Urinary bladder (tissue), 4 donors: Measurements from ENCODE around the gene TLK1. TPM values are rescaled to one million over a fixed set of nuclear protein-coding genes. Genes with fewer than 3 reads are reported as not detected.

Source experiments
- DNase-seq: peaks from one replicate; pipeline ENCODE4 v3.0.0-alpha.2; 2015; ENCODE audit errors: extremely low spot score
- H3K27ac ChIP-seq: one replicate; pipeline ENCODE4 v1.5.1; 2013; ENCODE audit warnings: low read depth, mild to moderate bottlenecking, moderate library complexity
- H3K36me3 ChIP-seq: one replicate; pipeline ENCODE4 v1.6.1; 2013; ENCODE audit warnings: mild to moderate bottlenecking, moderate library complexity; ENCODE audit not compliant: insufficient read depth
- H3K4me1 ChIP-seq: one replicate; pipeline ENCODE4 v1.6.1; 2013; ENCODE audit warnings: mild to moderate bottlenecking, moderate library complexity; ENCODE audit not compliant: insufficient read depth
- H3K4me3 ChIP-seq: one replicate; pipeline ENCODE4 v1.5.1; 2013; ENCODE audit warnings: low read depth, low read length
- WGBS: extraction: QIAGEN DNeasy Blood & Tissue Kit; methylation state at CpG from one replicate; pipeline ENCODE4 v1.1.7; 2013; 5-methylcytosine and 5-hydroxymethylcytosine counted together
- polyA plus RNA-seq: library from polyadenylated mRNA; stranded (reverse); fragments of 200-250 nt; gene quantifications from one replicate; pipeline ENCODE4 v1.2.3, GENCODE V29; 2013
- total RNA-seq: library from RNA; depleted of rRNA; stranded (reverse); fragments of >200 nt; gene quantifications from one replicate; pipeline ENCODE4 v1.2.3, GENCODE V29; 2014
- donor health status: healthy with polysubstance abuse.
- donor health status: healthy.

The TLK1 gene
- total and polyA plus RNA-seq, 2 donors: 23.3 to 50.9 TPM

DNA sequence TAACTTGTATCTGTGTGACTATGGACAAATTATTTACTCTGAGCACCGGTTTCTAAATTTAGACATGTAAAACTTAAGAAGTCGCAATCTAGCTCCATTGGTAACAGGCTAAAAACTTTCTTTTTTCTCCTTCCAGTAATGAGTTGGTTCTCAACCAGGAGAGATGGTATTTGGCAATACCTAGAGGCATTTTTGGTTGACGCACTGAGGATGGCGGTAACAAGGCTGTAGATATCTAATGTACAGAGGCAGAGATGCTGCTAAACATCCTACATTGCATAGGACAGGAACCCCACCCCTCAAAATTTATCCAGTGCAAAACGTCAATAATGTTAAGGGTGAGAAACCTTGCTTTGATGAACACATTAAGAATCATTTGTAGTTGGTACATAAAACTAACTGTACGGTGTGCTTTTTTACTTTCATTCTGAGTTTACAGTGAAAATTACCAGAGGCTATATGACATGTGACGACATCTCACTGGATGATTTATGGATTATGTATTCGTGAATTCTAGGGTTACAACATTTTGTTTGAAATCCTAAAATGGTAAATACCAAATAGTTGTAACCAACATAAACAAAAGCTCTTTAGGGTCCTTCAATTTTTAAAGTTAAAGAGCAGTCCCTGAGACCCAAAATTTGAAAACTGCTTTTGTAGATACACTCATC lies 91.3 kb downstream of the TLK1 start:
- Histone ChIP-seq H3K4me1 (no peaks in the 10 kb centered on the region), H3K27ac (no peak overlapping the region), H3K36me3 (no peaks in the 10 kb centered on the region), H3K4me3 (no peak overlapping the region)
- DNase-seq: no peak
- WGBS: 71% methylated on average over 8 of the region's 8 CpGs

DNA sequence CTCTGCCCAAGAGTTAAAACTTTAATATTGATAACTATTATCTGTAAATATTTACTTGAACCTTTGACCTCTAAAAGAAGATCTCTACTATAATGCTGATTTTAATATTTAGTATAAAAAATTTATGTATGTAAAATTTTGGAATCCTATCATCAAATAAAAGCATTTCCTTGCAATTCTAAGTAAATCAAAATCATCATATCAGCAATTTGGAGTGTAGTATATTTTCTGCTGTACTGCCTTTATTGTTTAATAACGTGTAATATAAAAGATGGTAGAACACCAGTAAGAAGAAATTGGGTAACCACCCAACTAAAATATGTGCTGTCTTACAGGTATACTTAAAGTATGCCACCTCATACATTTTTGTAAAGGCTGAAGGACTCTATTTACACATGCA lies 94.6 kb downstream of the TLK1 start:
- H3K27ac ChIP-seq: no peak overlapping the region
- H3K4me1 ChIP-seq: no peaks in the 10 kb centered on the region
- DNase-seq: no peak
- no peaks in the 10 kb centered on the region for H3K36me3 ChIP-seq
- WGBS: 84% methylated on average over 1 of the region's 1 CpG
- H3K4me3 ChIP-seq: no peak overlapping the region

DNA sequence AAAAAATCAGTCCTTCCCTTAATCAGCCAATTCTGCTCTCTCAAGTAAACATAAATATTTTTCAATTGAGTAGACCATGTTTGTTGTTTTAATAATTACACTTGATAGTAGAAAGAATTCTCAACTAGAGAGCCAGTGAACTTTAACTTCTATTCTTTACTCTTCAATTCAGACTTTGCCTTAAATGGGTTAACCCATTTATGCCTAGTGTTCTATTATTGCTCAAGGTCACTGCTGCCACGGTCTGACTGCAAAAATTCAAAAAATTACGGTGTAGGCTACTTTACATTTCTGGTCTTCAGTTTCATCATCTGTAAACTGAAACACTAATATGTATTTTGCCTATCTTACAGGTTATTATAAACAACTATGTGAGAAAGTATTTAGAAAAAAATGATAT lies 103.1 kb downstream of the TLK1 start:
- 84% methylated on average over 2 of the region's 2 CpGs for WGBS
- DNase-seq: no peak

DNA sequence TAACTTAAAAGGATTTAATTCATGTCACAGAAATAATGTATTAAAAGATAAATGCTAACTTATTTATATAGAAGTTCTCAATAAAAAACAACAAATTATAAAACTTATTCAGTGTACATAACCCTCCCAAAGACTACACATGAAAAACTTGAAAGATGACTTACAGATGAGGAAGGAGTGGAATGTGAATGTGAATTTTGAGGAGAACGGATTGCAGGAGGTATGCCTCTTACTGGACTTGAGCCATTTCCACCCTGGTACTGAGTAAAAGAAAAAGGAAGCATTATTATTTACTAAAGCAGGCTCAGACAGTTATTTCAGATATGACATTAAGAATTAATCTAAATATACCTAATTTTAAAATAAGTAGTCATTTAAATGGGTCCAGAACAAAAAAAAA lies 104.4 kb downstream of the TLK1 start:
- 40% methylated on average over 1 of the region's 1 CpG for WGBS
- H3K36me3 ChIP-seq: no peaks in the 10 kb centered on the region
- H3K4me3 ChIP-seq: no peak overlapping the region
- no peak overlapping the region for H3K27ac ChIP-seq
- no peaks in the 10 kb centered on the region for H3K4me1 ChIP-seq
- no peak for DNase-seq

More for the DNA sequence above, 103.1 kb downstream of the TLK1 start:
- Histone ChIP-seq H3K36me3 (no peaks in the 10 kb centered on the region), H3K4me3 (no peak overlapping the region), H3K4me1 (no peaks in the 10 kb centered on the region), H3K27ac (no peak overlapping the region)

DNA sequence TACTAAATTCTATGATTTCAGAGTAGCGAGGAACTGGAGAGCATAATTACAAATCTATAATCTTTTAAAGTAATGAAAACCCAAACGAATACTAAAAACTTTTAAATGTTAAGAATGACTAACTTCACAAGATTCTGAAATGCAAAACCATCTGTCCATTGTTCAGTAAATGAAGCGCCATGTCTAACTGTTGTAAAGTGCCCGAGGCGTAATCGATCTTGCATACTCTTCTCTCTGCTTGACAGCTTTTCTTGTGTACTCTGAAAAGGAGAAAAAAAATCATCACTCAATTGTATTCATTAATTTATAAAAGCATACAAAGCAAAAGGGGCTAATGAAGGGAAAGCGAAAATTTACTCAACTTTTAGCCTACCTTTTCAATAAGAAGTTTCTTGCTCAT lies 111.0 kb downstream of the TLK1 start:
- Histone ChIP-seq H3K4me3 (no peak overlapping the region), H3K36me3 (no peaks in the 10 kb centered on the region), H3K27ac (no peak overlapping the region), H3K4me1 (no peaks in the 10 kb centered on the region)
- DNase-seq: no peak
- 95% methylated on average over 7 of the region's 7 CpGs for WGBS

DNA sequence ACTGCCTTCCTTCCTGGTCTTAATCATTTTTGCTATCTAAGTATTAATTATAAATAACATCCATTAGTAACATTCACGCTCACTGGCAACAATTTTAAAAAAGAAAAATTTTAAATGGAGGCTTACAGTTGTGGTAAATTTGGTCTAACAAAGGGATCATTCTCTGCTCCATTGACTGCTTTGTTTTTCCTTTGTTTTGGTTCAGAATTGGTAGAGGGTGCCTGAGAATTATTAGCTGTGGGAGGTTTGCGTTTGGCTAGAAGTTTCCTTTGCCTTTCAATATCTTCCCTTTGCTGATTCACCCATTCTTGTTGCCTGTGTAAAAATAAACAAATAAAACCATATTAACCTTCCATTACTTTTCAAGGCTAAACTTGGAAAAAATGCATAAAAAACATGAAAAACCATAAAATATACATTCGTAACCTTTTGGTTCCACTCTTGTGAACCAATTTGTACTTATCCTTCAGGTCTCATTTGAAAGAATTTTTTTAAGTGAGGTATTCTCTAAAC lies 114.6 kb downstream of the TLK1 start:
- H3K27ac ChIP-seq: no peak overlapping the region
- no peak overlapping the region for H3K4me3 ChIP-seq
- H3K4me1 ChIP-seq: no peaks in the 10 kb centered on the region
- DNase-seq: no peak
- WGBS: 93% methylated on average over 3 of the region's 3 CpGs
- H3K36me3 ChIP-seq: peaks cover 7% of the 10 kb centered on the region

DNA sequence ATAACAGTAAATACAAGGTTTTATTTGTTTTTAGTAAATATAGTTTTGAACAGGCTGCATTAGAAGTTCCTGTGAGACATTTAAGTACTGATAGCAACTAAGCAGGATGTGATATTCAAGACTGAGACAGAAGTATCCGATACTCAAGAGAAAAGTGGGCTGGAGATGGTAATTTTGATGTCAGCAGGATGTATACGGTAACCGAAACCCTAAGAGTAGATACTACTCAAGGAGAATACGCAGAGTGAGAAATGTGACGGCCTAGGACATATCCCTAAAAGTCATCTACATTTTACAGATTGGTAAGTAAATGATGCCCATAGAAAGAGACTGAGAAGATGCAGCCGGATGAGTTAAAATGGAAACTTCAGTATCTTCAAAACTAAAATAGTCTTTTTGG lies 116.3 kb downstream of the TLK1 start:
- Histone ChIP-seq H3K4me3 (no peak overlapping the region), H3K4me1 (no peaks in the 10 kb centered on the region), H3K36me3 (peaks cover 9% of the 10 kb centered on the region), H3K27ac (no peak overlapping the region)
- no peak for DNase-seq
- 64% methylated on average over 6 of the region's 6 CpGs for WGBS

DNA sequence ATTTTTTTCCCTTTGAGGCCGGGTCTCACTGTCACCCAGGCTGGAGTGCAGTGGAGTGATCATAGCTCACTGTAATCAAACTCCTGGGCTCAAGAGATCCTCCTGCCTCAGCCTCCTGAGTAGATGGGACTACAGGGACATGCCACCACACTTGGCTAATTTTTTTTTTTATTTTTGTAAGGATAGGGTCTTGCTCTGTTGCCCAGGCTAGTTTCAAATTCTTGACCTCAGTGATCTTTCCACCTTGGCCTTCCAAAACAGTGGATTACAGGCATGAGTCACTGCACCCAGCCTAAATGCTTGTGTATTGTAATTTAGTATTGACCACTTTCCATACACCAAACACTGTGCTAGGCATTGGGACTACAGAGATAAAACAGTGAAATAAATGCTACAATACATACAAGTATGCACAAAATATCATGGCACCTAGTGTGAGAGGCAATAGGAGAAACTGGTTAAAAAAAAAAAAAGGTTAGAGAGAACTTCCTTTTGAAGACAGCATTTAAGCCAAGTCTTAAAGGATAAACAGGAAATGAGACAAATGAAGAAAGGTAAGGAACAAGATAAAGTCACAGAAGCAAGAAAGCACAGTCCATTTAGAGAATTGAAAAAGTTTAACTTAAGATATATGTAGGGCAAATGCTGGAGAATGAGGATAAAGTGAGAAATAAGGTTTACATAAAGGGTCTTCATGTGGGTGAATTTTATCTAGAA lies 118.3 kb downstream of the TLK1 start:
- WGBS: 87% methylated on average over 1 of the region's 1 CpG
- H3K27ac ChIP-seq: no peak overlapping the region
- H3K36me3 ChIP-seq: peaks cover 9% of the 10 kb centered on the region
- no peaks in the 10 kb centered on the region for H3K4me1 ChIP-seq
- H3K4me3 ChIP-seq: no peak overlapping the region
- no peak for DNase-seq

DNA sequence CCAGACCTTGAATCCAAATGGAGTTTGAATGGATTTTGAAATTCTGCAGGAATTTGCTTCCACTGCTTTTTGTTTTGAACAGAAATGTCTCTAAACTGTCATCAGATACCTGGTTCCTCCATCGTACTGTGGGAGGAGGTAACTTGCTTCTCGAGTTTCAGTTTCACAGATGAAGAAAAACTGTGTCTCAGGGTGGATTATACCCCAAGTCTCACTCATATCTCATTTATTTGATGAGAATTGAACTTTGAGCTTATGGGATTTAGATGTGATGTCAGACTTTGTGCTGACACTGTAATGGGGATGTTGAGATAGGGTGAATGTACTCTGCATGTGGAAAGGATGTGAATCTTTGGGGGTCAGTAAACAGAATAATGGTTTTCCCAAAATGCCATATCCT lies 124.2 kb downstream of the TLK1 start:
- 77% methylated on average over 2 of the region's 2 CpGs for WGBS
- peaks cover 2% of the 10 kb centered on the region for H3K36me3 ChIP-seq
- no peaks in the 10 kb centered on the region for H3K4me1 ChIP-seq
- DNase-seq: no peak
- no peak overlapping the region for H3K27ac ChIP-seq
- H3K4me3 ChIP-seq: no peak overlapping the region

DNA sequence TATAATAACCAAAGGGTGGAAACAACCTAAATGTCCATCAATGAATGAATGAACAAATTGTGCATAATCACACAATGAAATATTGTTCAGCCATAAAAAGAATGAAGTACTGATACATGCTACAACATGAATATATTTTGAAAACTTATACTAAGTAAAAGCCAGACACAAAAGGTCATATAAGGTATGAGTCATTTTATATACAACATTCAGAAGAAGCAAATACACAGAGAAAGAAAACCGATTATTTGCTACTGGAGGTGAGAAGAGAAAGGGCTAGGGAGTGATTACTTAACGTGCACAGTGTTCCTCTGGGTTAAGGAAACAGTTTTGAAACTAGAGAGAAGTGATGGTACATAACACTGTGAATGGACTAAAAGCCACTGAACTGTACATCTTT lies 126.4 kb downstream of the TLK1 start:
- no peak overlapping the region for H3K27ac ChIP-seq
- H3K4me3 ChIP-seq: no peak overlapping the region
- peaks cover 2% of the 10 kb centered on the region for H3K36me3 ChIP-seq
- no peaks in the 10 kb centered on the region for H3K4me1 ChIP-seq
- 41% methylated on average over 2 of the region's 2 CpGs for WGBS
- no peak for DNase-seq

DNA sequence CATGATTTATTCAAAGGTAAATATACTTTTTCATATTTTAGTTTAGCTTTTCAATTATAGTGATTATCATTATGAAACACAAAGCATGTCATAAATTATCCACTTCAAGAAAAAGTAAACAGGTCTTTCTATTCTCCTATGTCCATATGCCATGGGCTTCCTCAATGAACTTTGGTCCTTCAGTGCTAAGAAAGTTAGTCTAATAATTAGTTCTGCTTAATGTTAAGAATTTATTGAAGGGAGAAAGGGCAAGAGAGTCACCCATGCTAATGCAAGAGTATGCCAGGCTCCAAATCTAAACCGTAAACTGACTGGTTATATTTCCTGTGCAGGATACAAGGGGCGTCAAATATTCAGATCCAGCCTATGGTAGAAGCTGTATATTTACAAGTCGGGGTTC lies 135.5 kb downstream of the TLK1 start:
- no peak for DNase-seq
- Histone ChIP-seq H3K4me1 (no peaks in the 10 kb centered on the region), H3K27ac (no peak overlapping the region), H3K36me3 (peaks cover 6% of the 10 kb centered on the region), H3K4me3 (no peak overlapping the region)
- 48% methylated on average over 3 of the region's 3 CpGs for WGBS

DNA sequence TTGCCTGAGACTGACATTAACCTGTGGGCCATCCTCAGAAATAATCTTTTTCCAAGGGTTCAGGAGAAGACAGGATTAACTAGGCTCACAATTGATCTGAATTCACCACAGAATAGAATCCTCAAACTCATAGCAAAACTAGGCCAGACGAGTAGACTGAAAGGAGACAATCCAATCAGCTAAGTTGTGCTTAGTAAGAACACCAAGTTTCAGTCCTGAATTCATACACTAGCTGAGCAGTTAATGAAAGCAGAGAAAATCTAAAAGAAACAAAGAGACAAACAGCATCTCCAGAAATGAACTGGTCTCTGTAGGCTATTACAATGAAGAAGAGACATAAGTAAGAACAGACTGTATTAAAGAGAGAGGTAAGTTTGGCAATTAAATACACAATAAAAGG lies 142.2 kb downstream of the TLK1 start:
- Histone ChIP-seq H3K27ac (no peak overlapping the region), H3K36me3 (peaks cover 3% of the 10 kb centered on the region), H3K4me3 (no peak overlapping the region), H3K4me1 (no peaks in the 10 kb centered on the region)
- 94% methylated on average over 1 of the region's 1 CpG for WGBS
- DNase-seq: no peak

DNA sequence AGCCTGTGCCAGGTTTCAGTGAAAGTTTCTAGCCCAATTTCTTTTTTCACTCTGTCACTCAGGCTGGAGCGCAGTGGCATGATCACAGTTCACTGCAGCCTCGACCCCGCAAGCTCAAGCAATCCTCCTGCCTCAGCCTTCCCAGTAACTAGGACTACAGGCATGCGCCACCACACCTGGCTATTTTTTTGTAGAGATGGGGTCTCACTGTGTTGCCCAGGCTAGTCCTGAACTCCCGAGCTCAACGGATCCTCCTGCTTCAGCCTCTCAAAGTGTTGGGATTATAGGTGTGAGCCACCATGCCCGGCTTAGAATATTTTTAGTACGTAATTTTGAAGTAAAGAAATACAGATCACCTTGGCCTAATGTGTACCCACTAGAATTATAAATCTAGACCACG lies 144.6 kb downstream of the TLK1 start:
- H3K4me1 ChIP-seq: no peaks in the 10 kb centered on the region
- WGBS: 97% methylated on average over 9 of the region's 9 CpGs
- DNase-seq: no peak
- H3K4me3 ChIP-seq: no peak overlapping the region
- no peaks in the 10 kb centered on the region for H3K36me3 ChIP-seq
- H3K27ac ChIP-seq: no peak overlapping the region

DNA sequence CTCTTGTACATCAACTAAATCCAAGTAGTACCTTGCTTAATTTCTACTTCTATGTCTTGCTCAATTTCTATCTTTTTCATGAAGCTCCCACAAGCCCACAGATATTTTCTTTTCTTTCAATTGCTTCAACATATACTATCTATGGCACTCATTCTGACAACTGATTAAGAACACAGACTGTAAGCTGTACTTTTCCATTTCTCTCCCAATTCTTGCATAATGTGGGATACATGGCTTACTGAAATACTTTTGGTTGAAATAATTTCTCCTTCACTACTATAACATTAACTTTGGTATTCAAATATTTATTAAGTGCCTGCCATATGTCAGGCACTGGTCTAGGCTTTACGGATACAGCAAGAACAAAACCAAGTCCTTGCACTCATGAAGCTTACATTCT lies 146.8 kb downstream of the TLK1 start:
- 99% methylated on average over 1 of the region's 1 CpG for WGBS
- Histone ChIP-seq H3K4me1 (no peaks in the 10 kb centered on the region), H3K36me3 (no peaks in the 10 kb centered on the region), H3K27ac (no peak overlapping the region), H3K4me3 (no peak overlapping the region)
- DNase-seq: no peak
